ENCODE data around the gene CYP4F22.

GRCh38 chr19:15534957-15535864 is 26.9 kb downstream of the CYP4F22 start:
- TF ChIP-seq CTCF (IDR thresholded peaks at IDR 0.05), result no peak
- TF ChIP-seq EZH2phosphoT487 (IDR thresholded peaks at IDR 0.05), result no peak
- no peak for TF ChIP-seq EZH2 (IDR thresholded peaks at IDR 0.05)

All from neural progenitor cell (in vitro differentiated cells).